ENCODE data around the gene MIPEP.

- TF ChIP-seq, protein P1, sequence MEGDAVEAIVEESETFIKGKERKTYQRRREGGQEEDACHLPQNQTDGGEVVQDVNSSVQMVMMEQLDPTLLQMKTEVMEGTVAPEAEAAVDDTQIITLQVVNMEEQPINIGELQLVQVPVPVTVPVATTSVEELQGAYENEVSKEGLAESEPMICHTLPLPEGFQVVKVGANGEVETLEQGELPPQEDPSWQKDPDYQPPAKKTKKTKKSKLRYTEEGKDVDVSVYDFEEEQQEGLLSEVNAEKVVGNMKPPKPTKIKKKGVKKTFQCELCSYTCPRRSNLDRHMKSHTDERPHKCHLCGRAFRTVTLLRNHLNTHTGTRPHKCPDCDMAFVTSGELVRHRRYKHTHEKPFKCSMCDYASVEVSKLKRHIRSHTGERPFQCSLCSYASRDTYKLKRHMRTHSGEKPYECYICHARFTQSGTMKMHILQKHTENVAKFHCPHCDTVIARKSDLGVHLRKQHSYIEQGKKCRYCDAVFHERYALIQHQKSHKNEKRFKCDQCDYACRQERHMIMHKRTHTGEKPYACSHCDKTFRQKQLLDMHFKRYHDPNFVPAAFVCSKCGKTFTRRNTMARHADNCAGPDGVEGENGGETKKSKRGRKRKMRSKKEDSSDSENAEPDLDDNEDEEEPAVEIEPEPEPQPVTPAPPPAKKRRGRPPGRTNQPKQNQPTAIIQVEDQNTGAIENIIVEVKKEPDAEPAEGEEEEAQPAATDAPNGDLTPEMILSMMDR (IDR thresholded peaks at IDR 0.05) = no peak
- no peak for TF ChIP-seq EP300 (IDR thresholded peaks at IDR 0.05)
Observed at GRCh38 chr13:23724196-23724970, 164.8 kb downstream of the MIPEP start.
